ENCODE data around the gene RILP. TPM values are rescaled to one million over a fixed set of nuclear protein-coding genes. Genes with fewer than 3 reads are reported as not detected.

The RILP gene
- total and polyA plus RNA-seq, 2 experiments from 2014 or later = 10.3 to 11.1 TPM

DNA sequence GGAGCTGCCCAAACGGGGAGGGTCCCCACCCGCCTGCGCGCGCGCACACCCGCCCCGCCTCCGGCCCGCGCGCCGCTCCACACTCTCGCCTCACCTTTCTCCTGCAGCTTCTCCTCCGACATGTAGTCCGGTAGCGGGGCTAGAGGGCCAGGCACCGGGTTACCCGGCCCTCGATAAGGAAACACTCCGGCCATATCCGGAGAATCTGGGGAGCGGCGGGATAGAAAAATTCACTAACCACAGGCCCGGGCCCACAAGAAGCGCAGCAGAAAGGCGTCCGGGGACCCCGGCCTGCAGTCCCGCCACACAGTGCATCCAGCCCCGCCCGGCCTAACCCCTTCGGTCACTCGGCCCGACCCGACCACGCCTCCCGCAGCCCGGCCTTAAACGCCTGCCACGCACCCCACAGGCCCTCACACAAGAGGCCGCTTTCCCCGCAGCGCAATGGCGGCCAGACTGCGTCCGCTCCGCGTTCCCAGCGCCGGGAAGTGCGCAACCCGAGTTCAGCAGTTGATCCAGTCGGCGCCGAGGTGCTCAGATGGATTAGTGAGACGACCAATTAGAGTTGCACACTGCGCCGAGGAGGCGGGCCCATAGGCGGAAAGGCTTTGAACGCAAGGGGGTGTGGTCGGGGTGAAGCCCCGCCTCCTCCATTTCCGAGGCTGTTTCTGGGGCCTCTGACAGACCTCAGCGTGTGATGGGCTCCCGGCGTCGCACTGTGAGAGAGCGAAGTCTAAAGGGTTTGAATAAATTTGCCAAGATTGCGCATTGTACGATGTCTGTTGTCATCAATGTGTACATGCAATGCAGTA is 34.9 kb upstream of the RILP start, which contains the start of gene PRPF8:
PRPF8 (minus strand) TSS at position 490 of the 812 bp plus-strand sequence; CDS start at position 194, 296 bp downstream.
- peak; percentile 99 for DNase-seq (ENCODE audit: low spot score)
- Histone ChIP-seq H3K36me3 (replicated peaks; ENCODE audit: insufficient read depth, low read depth) (peaks cover 7% of the 10 kb centered on the region), H4K20me1 (ENCODE audit: insufficient read depth, poor library complexity, severe bottlenecking) (peaks cover 40% of the 10 kb centered on the region), H3K27ac (peak within 1 kb of the TSS; percentile 90), H3K4me3 (peak within 1 kb of the TSS; percentile 78), H3K27me3 (no peaks in the 10 kb centered on the region), H2AFZ (peak within 1 kb of the TSS; percentile 54), H3K4me2 (peak within 1 kb of the TSS; percentile 95), H3K9me2 (replicated peaks; ENCODE audit: insufficient read depth) (no peaks in the 10 kb centered on the region), H3K79me2 (peaks cover 47% of the 10 kb centered on the region), H3K9me3 (ENCODE audit: low read depth) (no peaks in the 10 kb centered on the region), H3K4me1 (ENCODE audit: insufficient read depth) (peaks cover 16% of the 10 kb centered on the region)
- WGBS (ENCODE audit: low lambda C conversion rate, missing lambda C conversion rate) = 1% methylated on average over 68 of the region's 72 CpGs
- TF ChIP-seq EZH2phosphoT487 (IDR thresholded peaks at IDR 0.05; ENCODE audit: low read depth, severe bottlenecking, unreplicated experiment) = no peak
- TF ChIP-seq EZH2 (IDR thresholded peaks at IDR 0.05; ENCODE audit: borderline replicate concordance) = no peak
- TF ChIP-seq, protein P1, sequence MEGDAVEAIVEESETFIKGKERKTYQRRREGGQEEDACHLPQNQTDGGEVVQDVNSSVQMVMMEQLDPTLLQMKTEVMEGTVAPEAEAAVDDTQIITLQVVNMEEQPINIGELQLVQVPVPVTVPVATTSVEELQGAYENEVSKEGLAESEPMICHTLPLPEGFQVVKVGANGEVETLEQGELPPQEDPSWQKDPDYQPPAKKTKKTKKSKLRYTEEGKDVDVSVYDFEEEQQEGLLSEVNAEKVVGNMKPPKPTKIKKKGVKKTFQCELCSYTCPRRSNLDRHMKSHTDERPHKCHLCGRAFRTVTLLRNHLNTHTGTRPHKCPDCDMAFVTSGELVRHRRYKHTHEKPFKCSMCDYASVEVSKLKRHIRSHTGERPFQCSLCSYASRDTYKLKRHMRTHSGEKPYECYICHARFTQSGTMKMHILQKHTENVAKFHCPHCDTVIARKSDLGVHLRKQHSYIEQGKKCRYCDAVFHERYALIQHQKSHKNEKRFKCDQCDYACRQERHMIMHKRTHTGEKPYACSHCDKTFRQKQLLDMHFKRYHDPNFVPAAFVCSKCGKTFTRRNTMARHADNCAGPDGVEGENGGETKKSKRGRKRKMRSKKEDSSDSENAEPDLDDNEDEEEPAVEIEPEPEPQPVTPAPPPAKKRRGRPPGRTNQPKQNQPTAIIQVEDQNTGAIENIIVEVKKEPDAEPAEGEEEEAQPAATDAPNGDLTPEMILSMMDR (IDR thresholded peaks at IDR 0.05; ENCODE audit: poor library complexity) = no peak

DNA sequence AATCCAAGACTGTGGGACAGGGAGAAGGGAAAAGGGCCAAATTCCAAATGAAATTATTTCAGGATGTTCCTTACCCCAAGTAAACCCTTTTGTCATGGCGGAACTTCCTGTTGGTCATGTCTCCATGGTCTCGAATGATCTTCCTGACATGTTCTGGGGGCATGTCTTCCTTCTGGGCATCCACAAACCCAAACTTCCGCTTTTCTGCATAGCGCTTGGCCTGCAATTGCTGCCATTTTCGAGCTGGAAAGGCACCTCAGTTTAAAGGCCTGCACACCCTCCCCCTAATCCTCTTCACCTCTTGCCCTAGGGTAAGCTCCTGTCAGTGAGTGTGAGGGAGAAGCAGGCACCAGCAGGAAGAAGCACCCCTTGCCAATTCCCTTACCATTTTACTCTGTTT is 33.8 kb upstream of the RILP start:
- Histone ChIP-seq H3K27ac (peak overlapping the region; percentile 90), H3K4me3 (peak overlapping the region; percentile 78), H3K9me3 (ENCODE audit: low read depth) (no peaks in the 10 kb centered on the region), H3K9me2 (replicated peaks; ENCODE audit: insufficient read depth) (no peaks in the 10 kb centered on the region), H3K36me3 (replicated peaks; ENCODE audit: insufficient read depth, low read depth) (peaks cover 7% of the 10 kb centered on the region), H3K27me3 (no peaks in the 10 kb centered on the region), H4K20me1 (ENCODE audit: insufficient read depth, poor library complexity, severe bottlenecking) (peaks cover 40% of the 10 kb centered on the region), H3K79me2 (peaks cover 47% of the 10 kb centered on the region), H3K4me1 (ENCODE audit: insufficient read depth) (peaks cover 16% of the 10 kb centered on the region), H3K4me2 (peak overlapping the region; percentile 95), H2AFZ (no peak overlapping the region)
- TF ChIP-seq, protein P1 (IDR thresholded peaks at IDR 0.05; ENCODE audit: poor library complexity) = no peak
- no peak for TF ChIP-seq EZH2 (IDR thresholded peaks at IDR 0.05; ENCODE audit: borderline replicate concordance)
- no peak for TF ChIP-seq EZH2phosphoT487 (IDR thresholded peaks at IDR 0.05; ENCODE audit: low read depth, severe bottlenecking, unreplicated experiment)
- DNase-seq (ENCODE audit: low spot score) = no peak
- WGBS (ENCODE audit: low lambda C conversion rate, missing lambda C conversion rate) = 93% methylated on average over 5 of the region's 5 CpGs

DNA sequence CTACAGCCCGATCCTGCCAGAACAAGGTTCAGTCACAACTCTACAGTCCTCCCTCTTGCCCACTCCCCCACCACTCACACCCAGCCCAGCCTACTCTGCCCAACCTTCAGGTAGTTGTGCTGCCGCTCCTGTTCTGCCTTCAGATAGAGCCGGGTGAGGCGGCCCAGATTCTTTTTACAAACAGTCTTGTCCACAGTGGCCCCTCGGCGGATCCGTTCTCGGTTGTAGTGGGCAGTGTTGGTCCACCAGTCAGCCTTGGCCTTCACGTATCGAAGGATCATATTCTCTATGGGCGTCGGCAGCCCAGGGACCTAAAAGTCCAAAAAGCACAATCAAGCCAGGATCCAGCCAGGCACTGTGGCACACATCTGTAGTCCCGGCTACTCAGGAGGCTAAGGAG is 26.7 kb upstream of the RILP start:
- peaks cover 9% of the 10 kb centered on the region for H3K36me3 ChIP-seq (replicated peaks; ENCODE audit: insufficient read depth, low read depth)
- no peak overlapping the region for H3K27ac ChIP-seq
- TF ChIP-seq, protein P1 (IDR thresholded peaks at IDR 0.05; ENCODE audit: poor library complexity) = no peak
- TF ChIP-seq EZH2phosphoT487 (IDR thresholded peaks at IDR 0.05; ENCODE audit: low read depth, severe bottlenecking, unreplicated experiment) = no peak
- no peak for TF ChIP-seq EZH2 (IDR thresholded peaks at IDR 0.05; ENCODE audit: borderline replicate concordance)
- no peaks in the 10 kb centered on the region for H3K4me1 ChIP-seq (ENCODE audit: insufficient read depth)
- peaks cover 26% of the 10 kb centered on the region for H3K79me2 ChIP-seq
- H3K27me3 ChIP-seq = no peaks in the 10 kb centered on the region
- H3K9me3 ChIP-seq (ENCODE audit: low read depth) = no peaks in the 10 kb centered on the region
- WGBS (ENCODE audit: low lambda C conversion rate, missing lambda C conversion rate) = 97% methylated on average over 13 of the region's 13 CpGs
- H3K4me2 ChIP-seq = no peak overlapping the region
- H3K9me2 ChIP-seq (replicated peaks; ENCODE audit: insufficient read depth) = no peaks in the 10 kb centered on the region
- H3K4me3 ChIP-seq = no peak overlapping the region
- peaks cover 19% of the 10 kb centered on the region for H4K20me1 ChIP-seq (ENCODE audit: insufficient read depth, poor library complexity, severe bottlenecking)
- no peak for DNase-seq (ENCODE audit: low spot score)
- no peak overlapping the region for H2AFZ ChIP-seq

All from hepatocyte (in vitro differentiated cells).